ENCODE measurements around the gene CEP43.
A peak's percentile ranks its signal among the peaks of the same experiment; 100 is the strongest.

CEP43 gene

DNA sequence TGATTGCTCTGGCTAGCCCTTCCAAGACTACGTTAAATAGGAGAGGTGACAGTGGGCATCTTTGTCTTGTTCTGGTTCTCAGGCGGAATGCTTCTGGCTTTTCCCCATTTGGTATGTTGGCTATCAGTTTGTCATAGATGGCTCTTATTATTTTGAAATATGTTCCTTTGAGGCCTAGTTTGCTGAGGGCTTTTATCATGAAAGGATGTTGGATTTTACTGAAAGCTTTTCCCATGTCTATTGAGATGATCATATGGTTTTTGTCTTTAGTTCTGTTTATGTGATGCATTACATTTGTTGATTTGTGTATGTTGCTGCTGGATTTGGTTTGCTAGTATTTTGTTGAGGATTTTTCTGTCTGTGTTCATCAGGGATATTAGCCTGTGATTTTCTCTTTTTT lies 32.9 kb upstream of the CEP43 start:
- no peak for DNase-seq (ENCODE audit: extremely low read depth in 1 of 2, low read depth in 1 of 2)

- no peak for DNase-seq (ENCODE audit: extremely low read depth in 1 of 2, low read depth in 1 of 2)
Measured at GRCh38 chr6:166969390-166970002, 29.7 kb upstream of the CEP43 start.

- no peak for DNase-seq (ENCODE audit: extremely low read depth in 1 of 2, low read depth in 1 of 2)
Measured at GRCh38 chr6:166970091-166970490, 29.1 kb upstream of the CEP43 start.

DNA sequence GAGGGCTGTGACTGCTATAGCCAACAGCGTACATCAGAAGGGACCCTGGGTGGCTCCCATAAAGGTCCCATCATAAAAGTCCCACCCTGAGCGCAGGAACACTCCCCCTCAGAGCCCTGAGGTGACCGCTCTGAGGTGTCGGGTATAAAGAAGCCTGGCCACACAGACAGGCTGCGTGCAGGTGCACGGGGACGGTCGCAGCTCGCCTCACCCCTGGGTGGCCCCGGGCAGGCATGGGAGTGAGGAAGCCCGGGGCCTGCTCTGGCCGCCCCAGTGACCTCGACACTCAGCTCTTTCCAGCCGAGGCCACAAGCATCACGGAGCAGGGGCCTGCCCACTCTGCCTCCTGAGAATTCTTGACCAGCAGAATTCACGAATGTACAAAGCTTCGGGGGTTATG lies 28.4 kb upstream of the CEP43 start:
- DNase-seq (ENCODE audit: extremely low read depth in 1 of 2, low read depth in 1 of 2): no peak

DNA sequence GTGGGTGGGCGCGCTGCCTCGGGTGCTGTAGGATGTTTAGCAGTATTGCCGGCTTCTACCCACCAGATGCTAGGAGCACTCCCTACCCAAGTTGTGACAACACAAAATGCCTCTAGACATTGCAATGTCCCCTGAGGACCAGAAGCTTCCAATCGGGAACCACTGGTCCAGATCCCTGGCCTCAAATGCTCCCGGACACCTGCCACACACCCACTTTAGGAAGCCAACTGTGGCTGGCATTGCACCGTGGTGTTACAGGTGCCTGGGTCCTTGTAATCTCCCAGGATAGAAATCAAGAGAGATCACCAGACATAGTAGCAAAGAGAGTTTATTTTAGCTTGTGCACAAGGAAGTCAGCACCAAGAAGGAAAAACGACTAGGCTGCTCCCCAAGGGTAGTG lies 27.9 kb upstream of the CEP43 start:
- no peak for DNase-seq (ENCODE audit: extremely low read depth in 1 of 2, low read depth in 1 of 2)

GRCh38 chr6:166972101-166972500 lies 27.1 kb upstream of the CEP43 start:
- no peak for DNase-seq (ENCODE audit: extremely low read depth in 1 of 2, low read depth in 1 of 2)

- DNase-seq (ENCODE audit: extremely low read depth in 1 of 2, low read depth in 1 of 2): no peak
Measured at GRCh38 chr6:166976636-166977035, 22.6 kb upstream of the CEP43 start.

DNA sequence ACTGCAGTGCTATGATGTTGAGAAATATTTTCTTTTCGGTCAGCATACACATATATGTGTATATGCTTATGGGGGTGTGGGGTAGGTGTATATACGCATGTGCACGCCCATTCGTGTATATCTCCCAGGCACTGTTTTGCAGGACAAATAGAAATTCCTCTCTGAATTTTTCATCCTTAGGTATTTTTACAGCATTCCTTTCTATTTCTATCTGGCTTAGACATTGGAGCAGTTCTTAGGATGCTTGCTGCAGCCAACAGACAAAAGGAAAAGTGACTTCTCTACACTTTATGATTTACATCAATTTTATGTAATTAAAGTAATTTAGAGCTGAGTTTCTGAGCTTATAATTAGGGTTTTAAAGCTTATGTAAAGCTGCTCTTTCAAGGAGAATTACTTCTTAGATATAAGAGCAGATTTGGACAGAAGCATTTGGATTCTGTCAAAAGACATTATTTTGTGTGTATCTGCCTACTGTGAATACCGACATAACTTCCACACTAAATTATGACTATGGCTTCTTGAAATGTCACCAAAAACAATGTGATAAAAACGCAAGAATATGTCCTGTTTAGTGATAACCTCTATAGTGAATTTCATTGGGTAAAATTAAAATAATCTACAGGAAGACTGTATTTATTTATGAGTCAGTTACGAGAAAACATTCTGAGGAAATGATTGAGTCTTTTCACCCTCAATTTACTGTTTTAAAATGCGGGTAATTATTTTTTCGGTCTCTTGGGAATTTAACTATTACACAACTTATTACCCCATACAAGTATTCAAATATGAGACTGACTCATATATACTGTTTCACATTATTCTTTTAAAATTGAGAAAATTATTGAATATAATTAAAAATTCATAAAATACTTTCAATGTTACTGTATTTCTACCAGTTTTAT lies 21.3 kb upstream of the CEP43 start:
- DNase-seq (ENCODE audit: extremely low read depth in 1 of 2, low read depth in 1 of 2): no peak

GRCh38 chr6:166980738-166981137 lies 18.5 kb upstream of the CEP43 start:
- DNase-seq (ENCODE audit: extremely low read depth in 1 of 2, low read depth in 1 of 2): no peak

- DNase-seq (ENCODE audit: extremely low read depth in 1 of 2, low read depth in 1 of 2): peak in 1 of 2 donors; percentile 1
Measured at GRCh38 chr6:166987448-166987847, 11.7 kb upstream of the CEP43 start.

DNA sequence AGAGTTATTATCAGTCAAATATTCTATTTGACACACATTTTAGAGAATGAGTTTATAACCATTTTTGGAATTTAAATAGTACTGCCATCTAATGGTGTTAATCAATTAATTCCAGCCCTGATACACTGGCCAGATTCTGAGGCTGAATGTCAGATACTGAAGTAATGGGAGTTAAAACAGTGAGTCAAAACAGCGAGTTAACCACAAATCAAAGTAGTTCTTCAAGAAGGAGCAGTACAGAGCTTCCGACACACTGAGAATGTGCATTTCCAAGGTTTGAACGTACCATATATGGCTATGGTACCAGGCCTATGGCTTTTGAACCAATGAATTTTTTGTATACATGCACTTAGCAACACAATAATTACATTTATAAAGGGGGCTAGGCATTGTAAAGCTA lies 11.3 kb upstream of the CEP43 start:
- no peak for DNase-seq (ENCODE audit: extremely low read depth in 1 of 2, low read depth in 1 of 2)

DNA sequence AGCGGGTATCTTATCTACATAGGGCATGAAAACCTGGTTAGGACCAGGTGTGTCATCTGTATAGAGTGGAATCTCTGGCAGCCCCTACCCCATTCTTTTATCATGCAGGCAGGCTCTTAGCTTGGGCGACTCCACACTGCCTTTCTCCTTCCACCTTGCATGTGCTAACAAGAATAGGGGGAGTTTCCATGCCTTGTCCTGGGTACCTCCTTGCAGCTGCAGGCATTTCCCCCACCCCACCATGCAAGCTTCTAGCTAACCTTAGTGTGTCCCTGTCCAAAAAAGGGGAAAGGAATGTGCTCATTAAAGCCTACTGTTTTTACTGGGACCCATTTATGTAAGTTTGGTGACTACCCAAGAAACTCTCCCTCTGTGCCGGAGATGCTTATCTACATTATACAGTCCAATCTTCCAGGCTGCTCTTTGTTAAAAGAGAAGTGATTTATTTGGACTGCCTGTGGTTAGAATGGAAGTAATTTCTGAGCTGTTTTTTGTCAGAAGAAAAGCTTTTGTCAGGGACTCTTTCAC lies 10.5 kb upstream of the CEP43 start:
- no peak for DNase-seq (ENCODE audit: extremely low read depth in 1 of 2, low read depth in 1 of 2)

GRCh38 chr6:166989427-166990032 lies 9.7 kb upstream of the CEP43 start:
- DNase-seq (ENCODE audit: extremely low read depth in 1 of 2, low read depth in 1 of 2): peak in 1 of 2 donors; percentile 12

GRCh38 chr6:166996406-166996805 lies 2.8 kb upstream of the CEP43 start:
- DNase-seq (ENCODE audit: extremely low read depth in 1 of 2, low read depth in 1 of 2): no peak

DNA sequence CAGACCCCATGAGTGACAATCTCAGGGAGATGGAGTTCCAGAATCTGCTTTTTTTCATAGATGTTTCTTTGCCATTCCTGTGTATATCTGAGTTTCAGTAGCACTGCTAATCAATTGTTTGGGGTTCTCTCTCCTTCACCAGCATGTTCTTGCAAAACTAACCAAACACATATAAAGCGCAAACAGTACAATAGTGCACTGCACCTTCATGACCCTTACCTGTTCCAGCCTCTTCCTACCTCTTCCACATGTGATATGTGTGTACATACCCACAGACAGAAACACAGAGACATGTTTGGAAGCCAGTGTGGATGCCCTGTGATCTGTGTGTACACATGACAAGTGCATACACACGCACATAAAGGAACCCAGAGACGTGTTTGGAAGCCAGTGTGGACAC lies 1.8 kb upstream of the CEP43 start:
- DNase-seq (ENCODE audit: extremely low read depth in 1 of 2, low read depth in 1 of 2): no peak

- DNase-seq (ENCODE audit: extremely low read depth in 1 of 2, low read depth in 1 of 2): peak; percentile 27 to 32
Measured at GRCh38 chr6:166997768-166998255, 1.4 kb upstream of the CEP43 start.

DNA sequence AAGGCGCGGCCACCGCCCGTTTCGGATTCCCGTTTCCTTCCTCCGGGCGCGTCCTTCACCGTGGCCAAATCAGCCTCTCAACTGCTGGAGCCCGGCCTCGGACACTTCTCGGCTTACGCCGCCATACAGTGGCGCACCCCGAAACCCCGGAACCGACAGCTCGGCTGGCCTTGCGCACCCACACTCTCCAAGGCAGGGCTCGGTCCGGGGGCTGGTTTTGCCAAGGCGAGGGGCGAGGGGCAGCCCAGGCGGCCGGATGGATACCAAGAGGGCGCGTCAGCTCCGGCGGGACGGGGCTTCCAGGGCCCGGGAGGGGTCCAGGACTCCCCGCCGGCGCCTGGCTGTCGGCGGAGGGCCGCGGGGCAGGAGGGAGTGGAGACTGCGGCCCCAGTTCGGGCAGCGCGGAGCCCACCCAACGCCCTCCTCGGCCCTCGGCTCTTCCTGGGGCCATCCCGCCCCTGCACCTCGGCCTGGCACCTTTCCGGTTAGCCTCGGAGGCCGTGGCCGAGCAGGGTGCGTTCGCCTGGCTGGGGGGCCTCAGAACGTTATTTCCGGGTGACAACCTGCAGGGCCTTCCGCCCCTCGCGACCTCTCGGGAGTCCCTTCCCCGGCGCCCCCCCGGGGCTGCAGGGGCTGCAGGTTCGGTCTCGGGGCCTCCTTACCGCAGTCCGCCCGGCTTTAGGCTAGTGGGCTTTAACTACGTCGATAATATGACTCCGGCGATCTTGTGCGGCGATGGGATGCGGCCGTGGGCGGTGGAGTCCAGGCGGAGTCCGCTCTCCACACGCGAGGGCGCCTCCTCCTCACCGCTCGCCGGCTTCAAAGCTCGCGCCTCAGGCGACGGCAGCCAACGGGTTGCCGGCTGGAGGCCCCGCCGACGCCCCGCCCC lies 697 bp upstream of the CEP43 start:
- peak in 1 of 2 donors; percentile 1 for DNase-seq (ENCODE audit: extremely low read depth in 1 of 2, low read depth in 1 of 2)

- DNase-seq (ENCODE audit: extremely low read depth in 1 of 2, low read depth in 1 of 2): no peak
Measured at GRCh38 chr6:166999884-167000253, 672 bp downstream of the CEP43 start.

- no peak for DNase-seq (ENCODE audit: extremely low read depth in 1 of 2, low read depth in 1 of 2)
Measured at GRCh38 chr6:167000759-167001158, 1.6 kb downstream of the CEP43 start.

- DNase-seq (ENCODE audit: extremely low read depth in 1 of 2, low read depth in 1 of 2): no peak
Measured at GRCh38 chr6:167005350-167006159, 6.4 kb downstream of the CEP43 start.
